ENCODE data around the gene PLCB1.
A peak's percentile ranks its signal among the peaks of the same experiment; 100 is the strongest.

DNA sequence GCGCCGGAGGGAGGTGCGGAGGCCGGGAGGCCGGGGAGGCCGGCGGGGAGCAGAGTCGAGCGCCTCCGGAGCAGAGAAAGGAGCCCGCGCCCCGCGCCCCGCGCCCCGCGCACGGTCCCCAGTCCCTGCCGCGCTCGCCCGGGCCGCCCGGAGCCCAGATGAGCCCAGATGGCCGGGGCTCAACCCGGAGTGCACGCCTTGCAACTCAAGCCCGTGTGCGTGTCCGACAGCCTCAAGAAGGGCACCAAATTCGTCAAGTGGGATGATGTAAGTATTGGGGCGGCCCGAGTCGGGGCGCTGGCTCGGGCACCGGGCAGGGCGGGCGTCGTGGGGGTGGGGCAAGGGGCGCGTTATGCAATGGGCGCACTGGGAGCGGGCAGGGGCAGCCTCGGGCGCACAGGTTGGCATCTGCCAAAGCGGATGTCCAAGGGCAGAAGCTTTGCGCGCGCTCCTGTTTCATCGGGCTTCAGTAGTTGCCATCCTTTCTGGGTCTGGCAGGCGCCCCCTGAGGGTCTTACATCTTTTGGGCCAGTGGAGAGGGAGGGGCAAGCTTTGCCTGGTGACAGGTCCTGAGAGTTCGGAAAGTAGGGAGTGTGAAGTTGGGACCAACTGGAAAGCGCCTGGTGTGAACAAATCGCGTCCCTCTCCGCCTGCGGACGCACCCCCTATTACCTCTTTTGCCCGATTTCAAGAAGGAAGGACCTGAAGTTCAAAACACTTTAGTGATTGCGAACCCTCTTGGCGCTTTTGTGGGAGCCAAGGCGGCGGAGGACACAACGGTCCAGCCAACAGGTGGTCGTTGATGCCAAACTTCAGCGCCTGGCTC is 631 bp downstream of the PLCB1 start:
- TF ChIP-seq CTCF (conservative IDR thresholded peaks at IDR 0.05; ENCODE audit: low read depth, low read length) (no peak), EZH2phosphoT487 (IDR thresholded peaks at IDR 0.05; ENCODE audit: borderline replicate concordance, low read length) (peak; percentile 32; the same call in 1 of the 2 replicates)

All from PC-3 (cell line).